Measurements from ENCODE around the gene ARL8A.

GRCh38 chr1:202153284-202153683 lies 8.7 kb upstream of the ARL8A start:
- TF ChIP-seq CTCF (IDR thresholded peaks at IDR 0.05) (no peak), POLR2A (IDR thresholded peaks at IDR 0.05) (no peak)

Measured in lower leg skin (tissue), 3 donors.